LNCAP (cell line): ENCODE measurements around the gene LAMTOR1.

Experiments used
- TF ChIP-seq, protein P1 (sequence below): fragments of 450-650 bp; IDR thresholded peaks from 2 replicates; pipeline ENCODE4 v1.5.1; 2017; ENCODE audit warnings: mild to moderate bottlenecking

Gene LAMTOR1

DNA sequence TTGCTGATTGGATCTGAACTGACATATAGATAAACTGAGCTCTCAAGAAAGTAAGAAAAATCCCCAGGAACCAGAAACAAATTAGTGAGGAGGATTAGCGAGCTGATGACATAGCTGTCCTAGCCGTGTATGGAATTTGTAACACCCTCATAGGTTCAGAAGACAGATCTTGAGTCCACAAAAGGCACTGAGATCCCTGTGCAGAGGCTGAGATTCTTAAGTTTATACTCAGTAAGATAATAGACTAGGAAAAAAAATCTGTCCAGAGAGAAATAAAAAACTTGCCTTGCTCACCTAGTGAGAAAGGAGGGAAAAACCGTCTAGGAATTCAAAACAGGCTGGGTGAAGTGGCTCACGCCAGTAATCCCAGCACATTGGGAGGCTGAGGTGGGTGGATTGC lies 27.3 kb downstream of the LAMTOR1 start:
- TF ChIP-seq, protein P1, sequence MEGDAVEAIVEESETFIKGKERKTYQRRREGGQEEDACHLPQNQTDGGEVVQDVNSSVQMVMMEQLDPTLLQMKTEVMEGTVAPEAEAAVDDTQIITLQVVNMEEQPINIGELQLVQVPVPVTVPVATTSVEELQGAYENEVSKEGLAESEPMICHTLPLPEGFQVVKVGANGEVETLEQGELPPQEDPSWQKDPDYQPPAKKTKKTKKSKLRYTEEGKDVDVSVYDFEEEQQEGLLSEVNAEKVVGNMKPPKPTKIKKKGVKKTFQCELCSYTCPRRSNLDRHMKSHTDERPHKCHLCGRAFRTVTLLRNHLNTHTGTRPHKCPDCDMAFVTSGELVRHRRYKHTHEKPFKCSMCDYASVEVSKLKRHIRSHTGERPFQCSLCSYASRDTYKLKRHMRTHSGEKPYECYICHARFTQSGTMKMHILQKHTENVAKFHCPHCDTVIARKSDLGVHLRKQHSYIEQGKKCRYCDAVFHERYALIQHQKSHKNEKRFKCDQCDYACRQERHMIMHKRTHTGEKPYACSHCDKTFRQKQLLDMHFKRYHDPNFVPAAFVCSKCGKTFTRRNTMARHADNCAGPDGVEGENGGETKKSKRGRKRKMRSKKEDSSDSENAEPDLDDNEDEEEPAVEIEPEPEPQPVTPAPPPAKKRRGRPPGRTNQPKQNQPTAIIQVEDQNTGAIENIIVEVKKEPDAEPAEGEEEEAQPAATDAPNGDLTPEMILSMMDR, result no peak

DNA sequence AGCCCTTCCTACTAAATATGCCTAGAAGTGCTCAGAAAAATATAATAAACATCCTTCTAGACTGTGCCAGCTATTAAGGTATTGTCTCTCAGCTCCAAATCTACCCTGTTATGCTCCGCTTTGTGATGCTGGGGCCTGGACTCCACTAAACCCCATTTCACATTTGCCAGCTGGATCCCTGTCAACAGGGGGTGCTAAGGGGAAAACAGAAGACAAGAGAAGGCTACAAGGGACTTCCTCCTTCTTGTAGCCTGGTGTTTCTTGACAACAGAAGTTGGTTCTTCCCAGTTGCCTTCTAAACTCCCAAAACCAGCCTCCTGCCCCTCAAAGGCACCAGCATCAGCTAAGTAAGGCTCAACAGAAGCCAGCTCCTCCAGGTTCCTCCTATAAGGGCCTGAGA lies 28.0 kb downstream of the LAMTOR1 start:
- TF ChIP-seq, protein P1, result no peak

DNA sequence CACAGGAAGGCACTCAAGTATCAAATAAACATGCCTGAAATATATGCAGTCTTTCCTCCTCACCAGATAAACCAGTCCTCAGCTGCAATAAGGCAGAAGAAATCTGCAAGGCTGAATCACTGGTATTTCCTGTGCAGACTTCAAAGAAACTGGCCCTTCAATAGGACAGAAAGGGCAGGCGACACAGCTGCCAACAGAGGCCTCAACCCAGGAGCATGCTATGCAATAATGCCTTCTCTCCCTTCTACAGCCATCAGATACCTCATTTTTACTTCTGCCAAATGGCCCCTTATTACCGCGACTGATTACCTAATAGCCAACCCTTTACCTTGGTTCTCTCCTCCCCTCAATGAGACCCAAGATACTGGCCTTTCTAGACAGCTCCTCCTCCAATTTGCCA lies 30.7 kb downstream of the LAMTOR1 start:
- TF ChIP-seq, protein P1, result no peak

DNA sequence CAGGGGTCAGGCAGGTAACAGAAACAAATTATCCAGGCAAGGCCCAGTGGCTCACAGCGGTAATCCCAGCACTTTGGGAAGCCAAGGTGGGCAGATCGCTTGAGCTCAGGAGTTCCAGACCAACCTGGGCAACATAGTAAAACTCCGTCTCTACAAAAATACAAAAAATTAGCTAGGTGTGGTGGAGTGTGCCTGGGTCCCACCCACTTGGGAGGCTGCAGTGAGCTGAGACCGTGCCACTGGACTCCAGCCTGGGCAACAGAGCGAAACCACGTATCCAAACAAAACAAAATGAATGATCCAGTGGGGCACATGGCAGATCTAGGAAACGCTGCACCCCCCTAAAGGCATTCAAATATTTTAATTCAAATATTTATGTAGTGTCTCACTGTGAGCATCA lies 32.6 kb downstream of the LAMTOR1 start:
- TF ChIP-seq, protein P1, result no peak

DNA sequence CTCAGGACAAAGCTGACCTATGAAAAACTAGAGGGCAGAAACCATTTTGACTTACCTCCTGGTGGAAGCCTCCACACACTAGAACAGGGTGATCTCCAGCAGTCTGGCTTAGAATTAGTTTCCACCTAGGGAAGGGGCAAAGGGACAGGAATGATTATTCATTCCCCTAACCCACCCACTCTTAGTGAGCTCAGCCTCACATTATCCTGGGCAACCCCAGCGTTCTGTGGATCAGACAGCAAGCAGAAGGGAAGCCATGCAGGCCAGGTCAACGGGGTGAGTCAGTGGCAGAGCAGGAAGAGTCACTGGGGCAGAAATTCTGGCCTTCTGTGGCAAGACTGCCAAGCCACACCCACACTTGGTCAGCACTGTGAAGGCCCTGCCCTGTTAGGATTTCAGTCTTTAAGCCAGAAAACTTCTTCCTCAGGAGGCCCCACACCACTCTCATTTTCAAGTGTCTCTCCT lies 33.3 kb downstream of the LAMTOR1 start:
- TF ChIP-seq, protein P1, result no peak

DNA sequence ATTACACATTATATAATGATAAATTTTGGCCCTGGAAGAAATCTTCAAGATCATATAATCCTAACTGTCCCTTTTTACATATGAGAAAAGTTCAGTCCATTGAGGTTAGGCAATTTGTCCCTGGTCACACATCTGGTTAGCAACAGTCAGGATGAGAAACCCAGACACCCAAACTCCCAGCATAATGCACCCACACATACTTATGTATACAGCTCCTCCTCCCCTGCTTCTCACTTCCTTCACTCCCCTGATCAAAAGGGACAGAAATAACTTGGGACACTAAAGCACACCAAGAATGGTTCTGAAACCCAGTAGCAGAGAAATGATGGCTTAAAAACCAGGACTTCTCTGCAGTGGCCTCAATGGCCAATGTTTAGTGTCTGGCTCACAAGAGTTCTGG lies 33.9 kb downstream of the LAMTOR1 start:
- TF ChIP-seq, protein P1, result no peak

DNA sequence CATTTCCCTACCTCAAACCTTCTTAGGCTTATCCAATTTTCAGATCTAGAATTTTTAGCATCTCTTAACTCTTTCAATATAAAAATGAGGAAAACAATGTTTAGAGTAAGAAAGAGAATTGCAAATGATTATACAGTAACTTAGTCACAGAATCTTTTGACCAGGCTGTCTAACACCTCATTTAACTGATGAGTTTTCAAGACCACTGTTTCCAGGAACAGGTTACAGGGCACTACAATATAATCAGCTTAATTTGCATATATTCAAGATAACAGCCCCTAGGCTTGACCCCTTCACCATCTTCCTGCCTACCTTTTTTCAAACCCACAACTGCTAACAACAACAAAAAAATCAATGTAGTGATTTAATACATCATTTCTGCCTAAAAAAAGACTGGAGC lies 35.4 kb downstream of the LAMTOR1 start:
- TF ChIP-seq, protein P1, result no peak

DNA sequence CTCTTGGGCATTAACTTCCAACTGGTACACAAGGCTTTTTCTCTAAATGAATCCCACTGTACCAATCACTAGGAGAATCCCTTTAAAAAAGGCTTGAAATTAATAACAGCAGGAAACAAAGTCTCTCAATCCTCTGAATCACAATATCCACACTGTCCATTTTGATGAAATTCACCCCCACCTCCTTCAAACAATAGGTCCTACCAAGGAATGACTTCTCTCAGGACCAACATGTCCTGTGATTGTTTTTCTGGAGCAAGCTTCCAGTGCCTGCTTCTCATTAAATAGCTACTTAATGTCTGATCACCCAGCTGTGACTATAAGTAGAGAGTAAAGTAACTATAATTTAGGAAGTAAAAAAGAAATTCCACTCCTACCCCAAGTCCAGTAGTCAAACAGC lies 35.8 kb downstream of the LAMTOR1 start:
- TF ChIP-seq, protein P1, result no peak
